CD4-positive, alpha-beta T cell treated with Interleukin-15 for 4 hours (primary cell): ENCODE data around the gene ZKSCAN7.
A peak's percentile ranks its signal among the peaks of the same experiment; 100 is the strongest.
"Not testable (repeated sequence)": the region's sequence is repeated elsewhere in the genome, so short reads cannot be mapped to it uniquely, and the experiment has no call there.

Experiments used
- DNase-seq: peaks from one replicate; pipeline ENCODE4 v3.0.0-alpha.2; 2020; ENCODE audit warnings: low spot score

Gene ZKSCAN7

DNA sequence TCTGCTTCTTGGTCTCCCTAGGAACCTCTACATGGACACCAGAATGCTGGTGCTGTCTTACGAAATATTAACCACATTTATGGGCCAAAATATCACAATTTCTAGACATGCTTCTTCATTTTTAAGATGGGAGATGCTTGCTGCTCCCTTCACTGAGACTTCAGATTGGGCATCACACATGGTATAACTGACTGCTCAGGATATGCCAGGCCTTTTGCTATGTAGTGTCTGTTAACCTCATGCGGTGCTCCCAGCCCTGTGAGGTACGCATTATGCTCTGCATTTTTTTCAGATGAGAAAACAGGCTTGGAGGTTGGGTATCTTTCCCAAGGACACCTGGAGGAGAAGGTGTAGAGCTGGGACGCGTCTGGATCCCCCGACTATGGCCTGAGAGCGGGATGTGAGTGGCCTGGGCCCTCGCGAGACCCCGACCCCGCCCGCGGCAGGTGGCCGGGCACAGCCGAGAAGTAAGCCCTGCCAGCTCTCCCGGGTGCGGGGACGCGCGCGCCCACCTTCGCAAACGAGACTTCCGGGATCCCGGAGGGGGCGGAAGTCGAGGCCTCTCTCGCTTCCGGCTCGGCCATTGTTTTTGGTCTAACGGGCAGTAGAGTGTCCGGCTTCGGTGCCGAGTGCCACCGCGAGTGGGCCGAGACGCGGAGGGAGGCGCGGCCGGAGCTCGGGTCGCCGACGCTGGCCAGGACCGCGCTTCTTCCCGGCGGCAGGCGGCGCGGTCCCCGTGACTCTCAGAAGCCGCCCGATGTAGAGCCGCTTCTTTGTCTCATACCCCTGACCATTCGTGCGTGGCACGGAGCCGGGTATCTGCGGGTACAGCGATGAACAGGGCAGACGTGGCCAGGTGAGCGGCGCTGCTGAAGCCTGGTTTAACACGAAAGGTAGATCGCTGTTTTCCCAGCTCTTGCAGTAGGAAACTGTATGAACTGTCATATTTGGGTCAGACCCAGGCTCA, at the start of gene ZKSCAN7:
Gene ZKSCAN7, plus strand, starts transcription at position 568 of the 967 bp plus-strand sequence. CDS start 1,855 bp downstream, outside the sequence.
- peak; percentile 41 for DNase-seq

DNA sequence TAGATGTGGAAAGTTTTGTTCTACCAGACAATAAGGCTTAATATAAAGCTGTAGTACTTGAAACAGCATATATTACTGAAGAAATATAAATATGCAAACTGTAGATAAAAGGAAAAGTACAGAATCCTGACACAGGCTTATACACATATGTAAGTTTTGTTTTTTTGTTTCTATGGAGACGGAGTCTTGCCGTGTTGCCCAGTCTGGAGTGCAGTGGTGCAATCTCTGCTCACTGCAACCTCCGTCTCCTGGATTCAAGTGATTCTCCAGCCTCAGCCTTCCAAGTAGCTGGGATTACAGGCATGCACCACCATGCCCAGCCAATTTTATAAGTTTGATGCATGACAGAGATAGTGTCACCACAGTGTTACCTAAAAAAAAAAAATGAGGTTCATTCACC, 48.4 kb upstream of the ZKSCAN7 start:
- no peak for DNase-seq

DNA sequence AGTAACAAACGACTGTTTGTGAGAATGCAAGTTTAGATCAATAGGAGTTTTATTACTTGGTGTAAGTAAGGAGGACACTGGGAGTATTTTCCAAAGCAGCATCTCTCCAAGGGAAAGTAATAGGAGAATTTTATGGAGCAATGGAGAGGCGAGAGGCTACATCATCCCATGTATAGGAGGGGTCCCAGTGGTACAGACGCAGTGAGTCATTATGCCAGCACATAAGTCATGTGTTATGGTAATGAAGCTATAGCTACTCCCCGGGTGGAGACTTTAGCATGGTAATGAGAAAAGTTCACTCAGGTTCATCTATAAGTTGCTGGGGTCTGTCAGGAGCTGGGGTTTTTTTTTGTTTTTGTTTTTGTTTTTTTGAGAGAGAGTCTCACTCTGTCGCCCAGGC, 48.0 kb upstream of the ZKSCAN7 start:
- DNase-seq = no peak

DNA sequence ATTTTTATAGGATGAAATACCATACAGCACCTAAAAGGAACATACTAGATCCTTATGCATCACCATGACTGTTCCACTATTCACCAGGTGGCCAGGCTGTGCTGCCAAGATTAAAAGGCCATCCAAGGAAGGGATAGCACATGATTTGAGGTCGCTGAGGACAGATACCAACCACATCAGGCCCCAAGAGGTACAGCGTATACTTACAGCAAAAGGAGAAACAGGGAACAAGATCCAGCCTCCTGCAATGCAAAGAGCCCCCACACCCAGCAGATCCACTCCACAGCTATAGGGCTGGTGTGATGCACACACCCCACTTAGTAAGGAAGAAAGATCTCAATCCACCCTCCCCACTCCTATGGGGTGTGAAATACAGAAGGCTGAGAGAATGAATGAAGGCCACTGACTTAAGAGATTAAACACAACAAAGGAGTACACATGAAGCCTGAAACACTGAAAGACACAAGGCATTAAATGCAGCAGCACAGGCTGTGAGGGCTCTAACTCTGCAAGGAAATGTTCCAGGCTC, 45.5 kb upstream of the ZKSCAN7 start:
- DNase-seq = no peak

DNA sequence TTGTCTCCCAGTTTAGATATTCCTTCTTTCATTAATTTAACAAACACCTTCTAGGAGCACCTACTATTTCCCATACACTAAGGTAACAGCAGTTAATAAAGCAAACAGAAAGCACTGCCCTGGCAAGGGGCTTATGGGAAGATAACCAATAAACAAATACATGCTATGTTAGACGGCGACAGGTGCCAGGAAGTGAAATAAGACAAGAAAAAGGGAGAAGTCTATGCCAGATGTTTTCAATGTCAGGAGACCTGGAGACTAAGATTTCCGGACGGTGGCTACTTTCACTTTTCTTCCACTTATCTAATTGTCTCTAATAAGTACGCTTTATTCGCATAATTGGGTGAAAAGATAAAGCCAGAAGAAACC, 45.0 kb upstream of the ZKSCAN7 start:
- peak; percentile 12 for DNase-seq

DNA sequence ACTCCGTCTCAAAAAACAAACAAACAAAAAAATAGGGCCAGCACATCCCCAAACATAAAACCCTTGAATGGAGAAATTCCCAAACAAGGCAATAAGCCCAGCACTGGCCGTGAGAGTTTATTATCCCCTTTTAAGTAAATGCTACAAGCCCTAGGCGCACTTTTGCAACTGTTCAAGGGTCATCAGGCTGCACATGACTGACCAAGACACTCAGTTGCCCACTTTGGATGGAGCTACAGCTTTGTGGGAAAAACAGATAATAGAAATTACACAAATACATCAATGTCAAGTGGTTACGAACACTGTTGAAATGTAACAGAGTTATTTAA, 43.8 kb upstream of the ZKSCAN7 start:
- DNase-seq = no peak

DNA sequence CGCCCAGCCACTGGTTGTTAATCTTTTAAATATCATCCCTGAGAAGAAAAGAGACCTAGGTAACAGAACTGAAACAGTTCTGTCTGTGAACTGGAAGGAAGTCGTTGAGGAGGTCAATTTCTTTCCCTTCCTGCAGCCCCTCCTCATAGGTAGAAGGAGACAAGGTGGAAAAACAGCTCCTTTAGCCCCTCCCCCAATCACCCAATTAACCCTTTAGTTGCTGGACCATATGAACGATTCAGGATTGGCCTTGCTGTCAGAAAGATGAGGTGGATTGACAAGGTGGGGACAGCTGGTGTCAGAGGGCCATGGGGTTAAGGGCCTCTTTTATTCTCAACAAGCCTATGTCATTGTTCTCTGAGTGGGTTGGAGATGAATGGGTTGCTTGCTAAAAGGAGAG, 41.5 kb upstream of the ZKSCAN7 start:
- DNase-seq = no peak

DNA sequence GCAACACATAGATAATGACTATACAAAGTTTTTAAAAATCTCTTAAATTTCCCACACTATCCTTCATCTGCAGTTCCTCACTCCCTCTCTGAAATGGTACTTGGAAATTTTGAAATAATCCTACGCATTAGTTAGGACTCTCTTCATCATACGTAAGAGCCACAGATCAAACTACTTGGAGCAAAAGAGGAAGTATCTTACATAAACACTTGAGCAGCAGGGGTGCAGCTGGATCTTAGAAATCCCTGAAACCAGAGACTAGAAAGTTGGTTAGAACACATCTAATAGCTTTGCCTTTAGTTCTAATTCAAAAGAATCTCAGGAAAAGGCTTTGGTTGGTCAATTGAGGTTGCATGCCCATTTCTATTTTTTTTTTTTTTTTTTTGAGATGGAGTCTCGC, 38.8 kb upstream of the ZKSCAN7 start:
- no peak for DNase-seq

DNA sequence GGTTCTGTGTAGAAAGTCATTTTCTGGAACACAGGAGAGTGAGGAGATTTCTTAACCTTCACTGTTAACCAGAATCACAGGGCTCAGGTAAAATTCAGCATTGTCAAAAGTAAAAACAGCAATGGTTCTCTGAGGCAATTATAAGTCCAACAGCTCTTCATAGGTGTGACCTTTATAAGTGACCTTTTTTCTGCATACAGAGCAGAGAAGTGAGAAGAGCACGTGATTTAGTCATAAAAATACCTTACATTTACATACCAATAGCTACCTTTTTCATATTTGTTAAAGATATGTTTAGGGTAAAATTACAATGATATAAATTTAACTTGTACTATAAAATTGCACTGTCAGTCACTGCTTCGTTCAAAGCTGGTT, 36.2 kb upstream of the ZKSCAN7 start:
- no peak for DNase-seq

DNA sequence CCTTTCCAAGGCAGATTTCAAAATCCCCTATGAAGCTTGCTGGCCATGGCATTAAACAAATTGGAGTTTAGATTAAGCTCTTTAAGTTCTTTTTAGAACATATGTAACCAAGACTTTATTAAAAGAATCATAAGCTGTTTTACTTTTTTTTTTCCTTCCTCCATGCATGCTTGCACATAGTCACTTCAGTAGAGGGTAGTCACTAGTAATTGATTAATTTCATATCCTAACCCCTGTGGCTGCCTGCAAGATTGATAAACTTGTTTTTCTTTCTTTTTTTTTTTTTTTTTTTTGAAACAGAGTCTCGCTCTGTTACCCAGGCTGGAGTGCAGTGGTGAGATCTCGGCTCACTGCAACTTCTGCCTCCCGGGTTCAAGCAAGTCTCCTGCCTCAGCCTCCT, 33.3 kb upstream of the ZKSCAN7 start:
- no peak for DNase-seq

DNA sequence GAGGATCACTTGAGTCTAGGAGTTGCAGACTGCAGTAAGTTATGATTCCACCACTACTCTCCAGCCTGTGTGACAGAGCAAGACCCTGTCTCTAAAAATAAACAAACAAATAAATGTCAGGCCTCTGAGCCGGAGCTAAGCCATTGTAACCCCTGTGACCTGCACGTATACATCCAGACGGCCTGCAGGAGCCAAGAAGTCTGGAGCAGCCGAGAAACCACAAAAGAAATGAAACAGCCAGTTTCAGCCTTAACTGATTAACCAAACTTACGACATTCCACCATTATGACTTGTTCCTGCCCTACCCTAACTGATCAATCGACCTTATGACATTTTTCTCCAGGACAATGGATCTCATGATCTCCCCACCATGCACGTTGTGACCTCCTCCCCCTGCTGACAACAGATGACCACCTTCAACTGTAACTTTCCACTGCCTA, 32.5 kb upstream of the ZKSCAN7 start:
- DNase-seq = no peak

DNA sequence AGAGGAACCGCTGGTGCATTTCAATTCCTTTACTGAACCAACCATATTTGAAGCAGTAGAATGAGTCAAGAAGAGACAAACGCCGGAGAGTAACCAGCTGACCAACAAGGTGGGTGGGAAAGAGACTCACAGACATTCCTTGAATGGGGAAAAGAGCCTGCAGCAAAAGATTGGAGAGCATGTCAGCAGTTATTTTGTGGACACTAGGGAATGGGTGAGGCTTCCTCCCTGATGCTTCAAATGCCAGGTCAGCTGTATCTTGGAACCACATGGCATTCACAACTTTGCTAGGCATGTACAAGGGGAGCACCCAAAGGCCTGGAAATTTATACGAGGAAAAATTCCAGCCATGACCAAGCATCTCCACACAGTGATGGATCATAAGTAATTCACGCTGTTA, 29.9 kb upstream of the ZKSCAN7 start:
- no peak for DNase-seq

DNA sequence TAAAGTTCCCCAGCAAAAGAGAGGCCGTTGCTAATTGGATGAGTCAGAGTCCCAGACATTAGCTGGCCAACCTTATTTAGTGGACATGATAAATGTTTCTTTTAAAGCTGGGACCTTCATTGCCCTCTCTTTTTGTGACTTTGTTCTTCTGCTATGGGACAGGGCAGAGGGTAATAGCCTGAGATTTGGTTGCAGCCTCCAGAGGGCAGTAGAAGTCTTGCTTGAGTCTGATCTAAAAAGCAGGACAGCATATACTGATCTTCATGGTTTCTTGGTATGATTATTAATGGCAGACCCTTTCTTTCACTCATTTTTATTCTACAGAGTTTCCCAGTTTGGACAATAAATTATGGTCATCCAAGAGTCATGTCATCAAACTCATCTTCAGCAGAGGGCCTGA, 25.1 kb upstream of the ZKSCAN7 start:
- peak; percentile 9 for DNase-seq

DNA sequence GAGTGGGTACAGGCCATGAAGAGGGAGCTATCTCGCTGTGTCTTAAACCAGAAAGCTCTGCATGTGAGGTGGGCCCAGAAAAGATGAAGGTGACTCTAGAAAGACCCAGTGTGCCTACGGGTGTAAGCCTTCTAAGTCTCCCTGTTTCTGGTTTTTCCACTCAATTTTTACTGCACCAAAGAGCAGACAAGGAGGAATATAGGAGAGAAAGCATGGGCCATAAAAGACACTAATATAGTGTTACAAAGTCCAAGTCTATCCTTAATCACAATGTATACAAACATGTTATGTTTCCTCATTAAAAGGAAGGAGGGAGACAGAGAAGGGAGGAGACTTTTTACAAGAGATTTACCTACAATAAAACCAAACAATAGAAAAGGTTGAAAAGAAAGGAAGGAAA, 24.1 kb upstream of the ZKSCAN7 start:
- no peak for DNase-seq

DNA sequence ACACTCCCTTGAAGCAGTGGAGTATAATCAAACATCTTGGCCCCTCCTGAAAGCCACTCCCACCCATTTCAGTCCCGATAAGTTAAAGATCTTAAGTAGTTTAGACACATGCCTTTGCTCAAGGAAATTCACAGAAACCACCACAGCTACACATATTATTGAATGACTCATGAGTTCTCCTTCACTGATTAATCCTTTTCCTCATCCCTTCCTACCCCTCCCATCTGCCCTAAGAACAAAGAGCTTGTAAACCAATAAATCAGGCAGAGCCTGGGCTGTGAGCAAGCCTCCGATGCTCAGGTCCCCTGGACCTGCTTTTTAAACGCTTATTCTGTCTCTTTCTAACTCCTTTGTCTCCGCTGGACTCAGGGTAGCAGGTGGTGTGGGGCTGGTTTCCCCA, 20.3 kb upstream of the ZKSCAN7 start:
- DNase-seq = not testable (repeated sequence)

DNA sequence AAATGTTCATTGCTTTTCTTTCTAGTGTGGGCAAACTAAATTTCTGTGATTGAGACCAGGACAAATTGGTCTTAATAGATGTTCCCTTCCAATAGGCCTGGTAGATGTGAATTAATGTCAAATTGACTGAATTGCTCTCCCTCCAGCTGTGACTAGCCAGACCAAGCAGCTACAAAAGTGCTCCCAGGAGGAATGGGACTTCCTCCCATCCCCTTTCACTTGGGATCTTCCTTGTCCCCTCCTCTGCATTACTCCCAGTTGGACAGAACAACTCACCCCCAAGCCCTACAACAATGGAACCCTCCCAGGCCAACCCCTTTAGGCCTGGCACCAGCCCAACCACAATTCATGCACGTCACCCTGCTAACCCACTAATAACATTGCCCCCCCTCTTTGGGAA, 19.6 kb upstream of the ZKSCAN7 start:
- DNase-seq = no peak

DNA sequence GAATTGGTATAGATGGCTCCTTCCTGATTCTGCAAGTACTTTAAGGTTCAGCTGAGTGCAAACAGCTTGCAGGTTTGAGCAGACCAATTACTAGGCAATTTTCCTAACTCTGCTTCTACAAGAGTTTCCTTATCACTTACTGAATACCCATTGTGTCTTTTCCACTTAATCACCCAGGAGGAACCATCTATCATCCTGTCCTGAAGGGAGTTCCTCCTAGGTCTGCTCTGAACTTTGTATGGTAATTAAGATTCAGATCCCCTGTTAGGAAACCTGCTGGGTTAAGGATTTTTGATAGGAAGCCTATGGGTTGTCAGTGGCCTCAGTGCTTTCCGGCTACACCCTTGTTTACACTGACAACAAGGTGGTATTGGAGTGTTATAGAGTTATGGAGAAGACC, 10.2 kb upstream of the ZKSCAN7 start:
- DNase-seq = not testable (repeated sequence)

DNA sequence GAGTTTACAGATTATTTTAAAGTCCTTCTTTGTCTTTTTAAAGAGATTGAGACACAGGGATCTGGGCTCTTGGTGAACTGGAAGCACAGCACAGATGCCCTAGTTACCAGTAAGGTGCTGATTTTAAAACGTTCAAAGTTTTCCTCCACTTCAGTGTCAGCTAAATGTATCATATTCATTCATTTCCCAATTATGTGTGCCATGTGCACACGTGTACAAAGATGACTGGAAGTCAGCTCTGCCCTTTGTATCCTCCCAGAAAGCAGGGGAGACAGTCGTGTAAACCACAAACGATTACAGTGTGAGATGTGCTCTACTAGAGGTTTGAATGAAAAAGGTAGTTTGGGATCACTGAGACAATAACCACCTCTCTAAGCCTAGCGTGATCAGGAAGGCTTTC, 730 bp downstream of the ZKSCAN7 start:
- DNase-seq = no peak

DNA sequence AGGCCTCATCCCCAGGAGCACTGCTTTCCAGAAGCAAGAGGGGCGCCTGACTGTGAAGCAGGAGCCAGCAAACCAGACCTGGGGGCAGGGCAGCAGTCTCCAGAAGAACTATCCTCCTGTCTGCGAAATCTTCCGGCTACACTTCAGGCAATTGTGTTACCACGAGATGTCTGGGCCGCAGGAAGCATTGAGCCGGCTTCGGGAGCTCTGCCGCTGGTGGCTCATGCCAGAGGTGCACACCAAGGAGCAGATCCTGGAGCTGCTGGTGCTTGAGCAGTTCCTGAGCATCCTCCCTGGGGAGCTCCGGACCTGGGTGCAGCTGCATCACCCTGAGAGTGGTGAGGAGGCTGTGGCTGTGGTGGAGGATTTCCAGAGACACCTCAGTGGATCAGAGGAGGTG, 2.1 kb downstream of the ZKSCAN7 start:
- no peak for DNase-seq

DNA sequence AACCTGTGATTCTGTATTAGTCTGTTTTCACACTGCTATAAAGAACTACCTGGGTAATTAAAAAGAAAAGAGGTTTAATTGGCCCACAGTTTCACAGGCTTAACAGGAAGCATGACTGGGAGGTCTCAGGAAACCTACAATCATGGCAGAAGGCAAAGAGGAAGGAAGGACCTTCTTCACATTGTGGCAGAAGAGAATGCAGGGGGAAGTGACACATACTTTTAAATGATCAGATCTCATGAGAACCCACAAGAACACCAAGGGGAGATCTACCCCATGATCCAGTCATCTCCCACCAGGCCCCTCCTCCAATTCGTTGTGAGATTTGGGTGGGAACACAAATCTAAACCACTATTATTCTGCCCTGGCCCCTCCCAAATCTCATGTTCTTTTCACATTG, 6.1 kb downstream of the ZKSCAN7 start:
- DNase-seq = no peak

DNA sequence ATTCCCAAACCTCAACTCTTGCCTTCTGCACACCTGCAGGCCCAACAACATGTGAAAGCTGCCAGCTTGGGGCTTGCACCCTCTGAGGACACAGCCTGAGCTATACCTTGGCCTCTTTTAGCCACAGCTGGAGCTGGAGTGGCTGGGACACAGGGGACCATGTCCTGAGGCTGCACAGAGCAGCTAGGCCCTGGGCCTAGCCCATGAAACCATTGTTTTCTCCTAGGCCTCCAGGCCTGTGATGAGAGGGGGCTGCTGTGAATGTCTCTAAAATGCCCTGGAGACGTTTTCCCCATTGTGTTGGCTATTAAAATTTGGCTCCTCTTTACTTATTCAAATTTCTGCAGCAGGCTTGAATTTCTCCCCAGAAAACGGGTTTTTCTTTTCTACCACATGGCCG, 7.2 kb downstream of the ZKSCAN7 start:
- DNase-seq = no peak

DNA sequence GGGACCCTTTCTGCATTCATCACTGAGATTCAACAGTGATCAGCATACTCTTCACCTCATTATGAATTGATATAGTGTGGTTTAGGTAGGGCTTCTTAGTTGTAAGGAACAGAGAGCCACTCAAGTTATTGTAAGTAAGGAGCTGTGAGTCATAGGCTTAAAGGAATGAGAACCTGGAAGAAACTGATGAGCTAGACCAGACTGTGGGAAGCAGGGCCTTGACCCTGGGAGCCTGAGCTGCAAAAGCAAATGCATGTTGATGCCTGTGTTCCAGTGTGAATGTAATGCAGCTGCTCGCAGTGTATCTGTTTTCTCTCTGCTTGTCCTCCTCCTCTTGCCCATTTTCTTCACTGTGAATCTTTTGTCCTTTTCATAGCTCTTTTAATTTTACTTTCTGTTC, 13.6 kb downstream of the ZKSCAN7 start:
- no peak for DNase-seq

DNA sequence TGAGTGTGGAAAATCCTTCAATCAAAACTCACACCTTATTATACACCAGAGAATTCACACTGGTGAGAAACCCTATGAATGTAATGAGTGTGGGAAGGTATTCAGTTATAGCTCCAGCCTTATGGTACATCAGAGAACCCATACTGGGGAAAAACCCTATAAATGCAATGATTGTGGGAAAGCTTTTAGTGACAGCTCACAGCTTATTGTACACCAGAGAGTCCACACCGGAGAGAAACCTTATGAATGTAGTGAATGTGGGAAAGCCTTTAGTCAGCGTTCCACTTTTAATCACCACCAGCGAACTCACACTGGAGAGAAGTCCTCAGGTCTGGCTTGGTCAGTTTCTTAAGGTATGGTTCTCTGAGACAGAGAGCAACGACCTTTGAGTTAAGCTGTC, 16.0 kb downstream of the ZKSCAN7 start:
- DNase-seq = no peak

DNA sequence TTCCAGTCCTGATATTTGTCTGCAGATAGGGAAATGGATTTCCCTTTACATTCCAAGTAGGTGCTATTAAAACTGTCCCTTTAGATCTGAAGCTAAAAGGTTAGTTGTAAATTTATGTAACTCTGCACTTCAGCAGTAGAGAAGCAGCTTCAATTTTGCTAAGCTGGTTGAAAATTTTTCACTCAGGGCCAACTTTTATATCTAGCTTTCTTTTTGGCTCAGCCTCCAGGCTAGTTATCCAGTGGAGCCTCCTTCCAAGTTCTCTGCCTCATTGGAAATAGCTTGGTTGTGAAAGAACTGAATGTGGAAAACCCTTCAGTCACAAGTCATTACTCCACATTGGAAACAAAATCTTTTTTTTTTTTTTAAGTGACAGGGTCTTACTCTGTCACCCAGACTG, 21.6 kb downstream of the ZKSCAN7 start:
- no peak for DNase-seq
